ENCODE data around the gene CD34.

CD34 gene, protein sequence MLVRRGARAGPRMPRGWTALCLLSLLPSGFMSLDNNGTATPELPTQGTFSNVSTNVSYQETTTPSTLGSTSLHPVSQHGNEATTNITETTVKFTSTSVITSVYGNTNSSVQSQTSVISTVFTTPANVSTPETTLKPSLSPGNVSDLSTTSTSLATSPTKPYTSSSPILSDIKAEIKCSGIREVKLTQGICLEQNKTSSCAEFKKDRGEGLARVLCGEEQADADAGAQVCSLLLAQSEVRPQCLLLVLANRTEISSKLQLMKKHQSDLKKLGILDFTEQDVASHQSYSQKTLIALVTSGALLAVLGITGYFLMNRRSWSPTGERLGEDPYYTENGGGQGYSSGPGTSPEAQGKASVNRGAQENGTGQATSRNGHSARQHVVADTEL

DNA sequence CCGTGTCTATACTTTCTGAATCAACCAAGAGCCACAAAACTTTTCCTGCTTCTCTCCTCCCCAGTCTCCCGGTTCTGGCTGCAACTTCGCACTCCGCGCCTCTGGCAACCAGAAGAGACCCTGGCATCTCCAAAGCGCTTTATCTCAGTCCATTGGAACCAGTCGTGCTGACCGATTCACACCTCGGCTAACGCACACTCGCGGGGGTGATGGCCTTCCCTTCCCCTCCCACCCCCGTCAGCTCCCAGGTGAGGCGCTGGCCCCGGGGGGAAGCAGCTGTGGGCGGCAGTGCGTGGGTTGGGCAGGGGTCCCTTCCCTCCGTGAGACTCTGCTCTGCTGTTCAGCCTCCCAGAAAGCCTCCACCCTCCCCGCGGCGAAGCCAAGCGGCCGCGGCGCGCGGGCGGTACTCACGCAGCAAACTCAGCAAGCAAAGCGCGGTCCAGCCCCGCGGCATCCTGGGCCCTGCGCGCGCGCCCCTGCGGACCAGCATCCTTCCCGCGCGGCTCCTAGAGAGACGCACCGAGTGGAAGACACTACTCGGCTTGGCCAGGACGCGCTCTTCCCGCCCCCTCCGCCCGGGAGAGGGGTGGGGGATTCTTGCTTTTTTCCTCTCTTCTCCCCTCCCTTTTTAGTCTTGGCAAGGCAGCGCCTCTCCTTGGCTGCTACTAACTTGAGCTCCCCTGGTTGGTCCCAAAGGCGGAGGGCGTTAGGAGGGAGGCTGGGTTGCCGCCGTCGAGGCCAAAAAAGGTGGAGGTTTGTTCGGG lies at the start of gene CD34:
Gene CD34, minus strand, starts transcription at position 535 of the 764 bp plus-strand sequence. Its CDS starts 45 bp downstream, at position 490.
- no peak within 1 kb of the TSS for H3K4me2 ChIP-seq (ENCODE audit: low read length)
- no peak within 1 kb of the TSS for H3K4me3 ChIP-seq (ENCODE audit: low read length)
- H2AFZ ChIP-seq (ENCODE audit: low read depth, low read length), result no peak within 1 kb of the TSS

DNA sequence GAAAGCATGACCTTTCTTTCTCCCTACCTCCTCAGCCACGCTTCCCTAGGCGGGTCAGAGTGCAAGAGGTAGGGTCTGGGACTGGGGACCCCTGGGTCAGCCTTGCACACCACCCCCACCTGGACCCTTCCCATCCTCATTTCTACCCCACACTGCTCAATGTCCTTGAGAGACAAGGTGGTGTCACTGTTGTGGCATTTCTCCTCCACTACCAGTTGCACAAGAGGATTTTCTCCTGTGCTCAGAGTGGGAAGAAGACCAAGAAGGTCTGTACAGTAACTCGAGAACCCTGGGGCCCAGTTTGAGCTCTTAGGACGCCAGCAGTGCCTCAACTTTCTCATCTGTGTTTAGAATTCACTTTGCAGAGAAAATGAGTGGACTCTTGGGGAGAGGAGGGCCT lies 49.4 kb upstream of the CD34 start:
- Histone ChIP-seq H3K4me1 (ENCODE audit: low read length) (peaks cover 13% of the 10 kb centered on the region), H3K4me2 (ENCODE audit: low read length) (no peak overlapping the region), H3K4me3 (ENCODE audit: low read length) (no peak overlapping the region), H3K27ac (ENCODE audit: low read length) (no peak overlapping the region), H4K20me1 (ENCODE audit: insufficient read depth, low read length) (no peaks in the 10 kb centered on the region), H3K27me3 (ENCODE audit: low read depth, low read length) (peaks cover 10% of the 10 kb centered on the region), H3K9me3 (ENCODE audit: insufficient read depth, low read length) (no peaks in the 10 kb centered on the region), H3K36me3 (replicated peaks; ENCODE audit: low read depth, low read length) (no peaks in the 10 kb centered on the region), H3K79me2 (ENCODE audit: low read length) (no peaks in the 10 kb centered on the region), H3K9ac (ENCODE audit: low read length) (no peak overlapping the region), H2AFZ (ENCODE audit: low read depth, low read length) (no peak overlapping the region)
- no peak for TF ChIP-seq EZH2phosphoT487 (IDR thresholded peaks at IDR 0.05; ENCODE audit: low read depth)
- TF ChIP-seq, protein P1, sequence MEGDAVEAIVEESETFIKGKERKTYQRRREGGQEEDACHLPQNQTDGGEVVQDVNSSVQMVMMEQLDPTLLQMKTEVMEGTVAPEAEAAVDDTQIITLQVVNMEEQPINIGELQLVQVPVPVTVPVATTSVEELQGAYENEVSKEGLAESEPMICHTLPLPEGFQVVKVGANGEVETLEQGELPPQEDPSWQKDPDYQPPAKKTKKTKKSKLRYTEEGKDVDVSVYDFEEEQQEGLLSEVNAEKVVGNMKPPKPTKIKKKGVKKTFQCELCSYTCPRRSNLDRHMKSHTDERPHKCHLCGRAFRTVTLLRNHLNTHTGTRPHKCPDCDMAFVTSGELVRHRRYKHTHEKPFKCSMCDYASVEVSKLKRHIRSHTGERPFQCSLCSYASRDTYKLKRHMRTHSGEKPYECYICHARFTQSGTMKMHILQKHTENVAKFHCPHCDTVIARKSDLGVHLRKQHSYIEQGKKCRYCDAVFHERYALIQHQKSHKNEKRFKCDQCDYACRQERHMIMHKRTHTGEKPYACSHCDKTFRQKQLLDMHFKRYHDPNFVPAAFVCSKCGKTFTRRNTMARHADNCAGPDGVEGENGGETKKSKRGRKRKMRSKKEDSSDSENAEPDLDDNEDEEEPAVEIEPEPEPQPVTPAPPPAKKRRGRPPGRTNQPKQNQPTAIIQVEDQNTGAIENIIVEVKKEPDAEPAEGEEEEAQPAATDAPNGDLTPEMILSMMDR (IDR thresholded peaks at IDR 0.05; ENCODE audit: low read depth, low read length), result no peak

More for the DNA sequence above, at the start of gene CD34:
- TF ChIP-seq, protein P1 (IDR thresholded peaks at IDR 0.05; ENCODE audit: low read depth, low read length), result no peak
- no peak for TF ChIP-seq EZH2phosphoT487 (IDR thresholded peaks at IDR 0.05; ENCODE audit: low read depth)
- no peaks in the 10 kb centered on the region for H3K4me1 ChIP-seq (ENCODE audit: low read length)
- no peaks in the 10 kb centered on the region for H4K20me1 ChIP-seq (ENCODE audit: insufficient read depth, low read length)
- no peaks in the 10 kb centered on the region for H3K27me3 ChIP-seq (ENCODE audit: low read depth, low read length)
- H3K79me2 ChIP-seq (ENCODE audit: low read length), result no peaks in the 10 kb centered on the region
- no peak within 1 kb of the TSS for H3K9ac ChIP-seq (ENCODE audit: low read length)
- H3K27ac ChIP-seq (ENCODE audit: low read length), result no peak within 1 kb of the TSS
- no peaks in the 10 kb centered on the region for H3K9me3 ChIP-seq (ENCODE audit: insufficient read depth, low read length)
- no peaks in the 10 kb centered on the region for H3K36me3 ChIP-seq (replicated peaks; ENCODE audit: low read depth, low read length)

DNA sequence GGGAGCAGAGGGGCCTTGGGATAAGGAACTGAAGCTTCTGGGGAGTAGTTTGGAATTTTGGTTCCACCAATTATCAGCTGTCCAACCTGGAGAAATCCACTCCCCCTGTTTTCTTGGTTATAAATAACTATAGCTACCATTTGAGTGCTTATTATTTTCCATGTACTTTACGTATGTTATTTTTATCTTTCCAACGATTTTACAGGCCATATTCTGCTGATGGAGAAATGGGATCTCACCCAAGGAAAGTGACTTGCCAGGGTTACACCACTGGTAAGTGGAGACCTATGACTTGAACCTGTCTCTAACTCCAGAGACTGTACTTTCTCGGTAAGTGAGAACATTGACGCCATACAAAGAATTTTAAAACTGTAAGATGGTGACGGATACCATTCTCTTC lies 49.0 kb upstream of the CD34 start:
- TF ChIP-seq, protein P1 (IDR thresholded peaks at IDR 0.05; ENCODE audit: low read depth, low read length), result no peak
- no peak for TF ChIP-seq EZH2phosphoT487 (IDR thresholded peaks at IDR 0.05; ENCODE audit: low read depth)
- Histone ChIP-seq H2AFZ (ENCODE audit: low read depth, low read length) (no peak overlapping the region), H3K9ac (ENCODE audit: low read length) (no peak overlapping the region)

DNA sequence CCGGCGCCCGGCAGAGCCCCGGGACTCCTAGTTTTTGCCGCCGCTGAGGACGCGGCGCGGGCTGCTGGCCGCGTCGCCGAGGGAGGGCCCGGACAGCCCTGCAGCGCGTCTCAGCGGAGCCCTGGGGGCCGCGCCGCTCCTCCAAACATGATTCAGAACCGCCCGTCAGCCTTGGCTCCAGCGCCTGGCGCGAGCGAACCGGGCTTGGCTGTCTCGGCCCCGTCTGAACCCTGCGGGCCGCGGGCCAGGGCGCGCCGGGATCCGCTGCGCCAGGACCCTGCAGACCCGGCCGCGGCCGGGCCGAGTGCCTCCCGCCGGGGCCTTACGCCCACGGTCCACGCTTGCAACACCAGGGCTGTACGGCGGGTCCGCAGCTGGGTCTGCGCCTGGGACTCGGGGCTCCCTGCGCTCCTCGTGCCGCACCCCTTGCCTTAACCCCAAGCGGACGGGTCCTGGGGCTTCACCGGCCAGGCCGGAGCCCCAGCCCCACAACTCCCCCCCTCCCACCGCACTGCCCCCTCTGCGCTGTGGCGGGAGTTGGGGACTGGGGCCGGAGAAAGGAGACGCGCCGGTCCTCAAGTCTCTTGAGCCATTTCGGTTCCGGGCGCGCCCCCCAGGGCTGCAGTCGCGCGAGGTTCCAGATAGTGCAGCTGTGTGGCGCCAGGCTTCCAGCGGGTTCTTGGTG lies 48.4 kb upstream of the CD34 start:
- Histone ChIP-seq H3K9ac (ENCODE audit: low read length) (no peak overlapping the region), H3K4me3 (ENCODE audit: low read length) (no peak overlapping the region), H4K20me1 (ENCODE audit: insufficient read depth, low read length) (no peaks in the 10 kb centered on the region), H3K79me2 (ENCODE audit: low read length) (no peaks in the 10 kb centered on the region), H3K9me3 (ENCODE audit: insufficient read depth, low read length) (no peaks in the 10 kb centered on the region), H3K4me2 (ENCODE audit: low read length) (no peak overlapping the region), H3K4me1 (ENCODE audit: low read length) (peaks cover 23% of the 10 kb centered on the region), H2AFZ (ENCODE audit: low read depth, low read length) (no peak overlapping the region), H3K27me3 (ENCODE audit: low read depth, low read length) (no peaks in the 10 kb centered on the region), H3K27ac (ENCODE audit: low read length) (no peak overlapping the region), H3K36me3 (replicated peaks; ENCODE audit: low read depth, low read length) (no peaks in the 10 kb centered on the region)
- no peak for TF ChIP-seq EZH2phosphoT487 (IDR thresholded peaks at IDR 0.05; ENCODE audit: low read depth)
- TF ChIP-seq, protein P1 (IDR thresholded peaks at IDR 0.05; ENCODE audit: low read depth, low read length), result no peak

More for the DNA sequence above, 49.0 kb upstream of the CD34 start:
- peaks cover 5% of the 10 kb centered on the region for H3K27me3 ChIP-seq (ENCODE audit: low read depth, low read length)
- H3K27ac ChIP-seq (ENCODE audit: low read length), result no peak overlapping the region
- H4K20me1 ChIP-seq (ENCODE audit: insufficient read depth, low read length), result no peaks in the 10 kb centered on the region
- no peaks in the 10 kb centered on the region for H3K79me2 ChIP-seq (ENCODE audit: low read length)
- no peak overlapping the region for H3K4me2 ChIP-seq (ENCODE audit: low read length)
- no peaks in the 10 kb centered on the region for H3K9me3 ChIP-seq (ENCODE audit: insufficient read depth, low read length)
- H3K36me3 ChIP-seq (replicated peaks; ENCODE audit: low read depth, low read length), result no peaks in the 10 kb centered on the region
- H3K4me3 ChIP-seq (ENCODE audit: low read length), result no peak overlapping the region
- H3K4me1 ChIP-seq (ENCODE audit: low read length), result peaks cover 17% of the 10 kb centered on the region
